Ovary (tissue), 9 donors: Measurements from ENCODE around the gene TUBB4B. TPM values are rescaled to one million over a fixed set of nuclear protein-coding genes. Genes with fewer than 3 reads are reported as not detected.

Source experiments
- DNase-seq, 5 donors: peaks; one replicate each; pipeline ENCODE4 v3.0.0-alpha.2; 2019 to 2020
- H3K27ac ChIP-seq, 2 donors: fragments of 200-600 bp; one replicate each; pipeline versions ENCODE4 v1.5.1 to v1.8.0; 2019 to 2022
- H3K27me3 ChIP-seq: fragments of 200-600 bp; one replicate; pipeline ENCODE4 v1.8.0; 2022
- H3K36me3 ChIP-seq: fragments of 200-600 bp; sonication (generic); one replicate; pipeline ENCODE4 v1.5.1; 2019
- H3K4me1 ChIP-seq: one replicate; pipeline ENCODE4 v1.8.1; 2013; ENCODE audit warnings: mild to moderate bottlenecking, moderate library complexity; ENCODE audit not compliant: insufficient read depth
- H3K4me3 ChIP-seq: fragments of 200-600 bp; sonication (generic); one replicate; pipeline ENCODE4 v1.5.1; 2017
- H3K9me3 ChIP-seq, 2 donors: fragments of 200-600 bp in 1 of 2; sonication (generic) in 1 of 2; one replicate each; pipeline versions ENCODE4 v1.5.1 to v1.8.1; 2013 to 2019; ENCODE audit warnings: mild to moderate bottlenecking in 1 of 2, moderate library complexity in 1 of 2
- CTCF ChIP-seq, 3 donors: fragments of 450-650 bp in 2 of 3; fragments of 200-600 bp in 1 of 3; IDR thresholded peaks; one replicate each; pipeline versions ENCODE4 v1.5.1 to v1.8.0; 2016 to 2022; ENCODE audit warnings: antibody characterized with exemption in 3 of 3, mild to moderate bottlenecking in 1 of 3
- EP300 ChIP-seq: sonication (generic); formaldehyde crosslinking; IDR thresholded peaks from one replicate; pipeline ENCODE4 v1.6.1; 2017; ENCODE audit warnings: antibody characterized with exemption
- POLR2A ChIP-seq: fragments of 450-650 bp; IDR thresholded peaks from one replicate; pipeline ENCODE4 v1.6.1; 2017; ENCODE audit warnings: antibody characterized with exemption, mild to moderate bottlenecking, moderate library complexity
- WGBS, 3 donors: extraction: QIAGEN DNeasy Blood & Tissue Kit in 1 of 3; methylation state at CpG; one replicate each; pipeline versions ENCODE4 v1.1.5 to v1.1.7; 2013 to 2017; 5-methylcytosine and 5-hydroxymethylcytosine counted together
- intact Hi-C, 4 donors: fragments of 100-400 bp; cut with DNase I; formaldehyde crosslinking; loops; one replicate each; pipeline versions ENCODE4 v1.11.0 to v1.15.1; 2022 to 2023
- polyA plus RNA-seq, 2 donors: library from polyadenylated mRNA; stranded (reverse); fragments of 200-250 nt in 1 of 2; fragments of 350-450 nt in 1 of 2; fragmentation: Illumina TruSeq in 1 of 2; extraction: RNeasy Lipid Tissue Mini Kit (QIAGEN cat#74804) in 1 of 2; gene quantifications; one replicate each; pipeline ENCODE4 v1.2.3, GENCODE V29; 2013 to 2014
- total RNA-seq, 7 donors: library from RNA; depleted of rRNA in 2 of 7; stranded (reverse); fragments of >200 nt in 2 of 7; fragmentation: NEBNext Ultra II Directional in 3 of 7; extraction: Animal tissue kit (Norgen Biotek cat#: 25700) in 3 of 7; gene quantifications; one replicate each; pipeline versions ENCODE4 v1.1.0 to v1.2.4, GENCODE V29; 2016 to 2023
- donor health status: DM: no; HTN: no; CAD: no; lungs with moderate emphysema.
- donor health status: DM: no; HTN: no; CAD: no.
- donor health status: Bipolar disorder and iron deficiency.
- donor health status: DM: yes; HTN: yes; CAD: no.
- donor health status: DM: no; HTN: no; CAD: no.
- donor health status: DM: yes; HTN: yes; CAD: no.

Gene TUBB4B
- total and polyA plus RNA-seq, 9 donors, result 62.8 to 234 (median 135) TPM

DNA sequence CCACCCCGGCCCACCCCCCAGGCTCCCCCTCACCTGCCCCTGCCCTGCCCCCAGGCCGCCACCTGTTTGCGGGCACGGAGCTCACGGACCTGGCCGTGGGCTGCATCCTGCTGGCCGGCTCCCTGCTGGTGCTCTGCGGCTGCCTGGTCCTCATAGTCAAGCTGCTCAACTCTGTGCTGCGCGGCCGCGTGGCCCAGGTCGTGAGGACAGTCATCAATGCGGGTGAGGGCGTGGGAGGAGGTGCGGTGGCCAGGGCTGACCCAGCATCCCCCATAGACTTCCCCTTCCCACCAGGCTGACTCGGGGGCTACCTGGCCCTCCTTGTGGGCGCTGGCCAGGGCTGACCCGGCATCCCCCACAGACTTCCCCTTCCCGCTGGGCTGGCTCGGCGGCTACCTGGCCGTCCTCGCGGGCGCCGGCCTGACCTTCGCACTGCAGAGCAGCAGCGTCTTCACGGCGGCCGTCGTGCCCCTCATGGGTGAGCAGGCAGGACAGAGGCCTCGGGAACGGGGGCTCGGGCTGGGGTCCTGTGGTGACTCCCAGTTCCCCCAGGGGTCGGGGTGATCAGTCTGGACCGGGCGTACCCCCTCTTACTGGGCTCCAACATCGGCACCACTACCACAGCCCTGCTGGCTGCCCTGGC is 6.9 kb upstream of the TUBB4B start:
- intact Hi-C loops, result loop anchor here in 1 of 4 donors (10.0 kb wide), 1 partner anchor 119 kb away; the partner anchor contains the start of gene DPP7
- peaks cover 5% of the 10 kb centered on the region for H3K27me3 ChIP-seq
- 21 to 31% (median 30%) methylated on average over 21 to 40 of the region's 40 CpGs for WGBS, 3 donors

GRCh38 chr9:137234758-137235423 is 6.2 kb upstream of the TUBB4B start:
- H3K4me1 ChIP-seq, result peaks cover 11% of the 10 kb centered on the region

More for the DNA sequence above, 6.9 kb upstream of the TUBB4B start:
- no peak overlapping the region for H3K27ac ChIP-seq
- H3K36me3 ChIP-seq, result no peaks in the 10 kb centered on the region
- no peak overlapping the region for H3K4me3 ChIP-seq
- H3K4me1 ChIP-seq, result peaks cover 11% of the 10 kb centered on the region
- H3K9me3 ChIP-seq, result no peaks in the 10 kb centered on the region
- TF ChIP-seq CTCF (IDR thresholded peaks at IDR 0.05) (no peak), EP300 (no peak), POLR2A (no peak)
- no peak for DNase-seq

GRCh38 chr9:137235424-137236237 is 5.5 kb upstream of the TUBB4B start:
- DNase-seq, result no peak
- Histone ChIP-seq H3K4me3 (peak overlapping the region; percentile 25), H3K4me1 (peaks cover 11% of the 10 kb centered on the region), H3K9me3 (no peaks in the 10 kb centered on the region), H3K27ac (no peak overlapping the region), H3K27me3 (peaks cover 3% of the 10 kb centered on the region), H3K36me3 (no peaks in the 10 kb centered on the region)
- TF ChIP-seq POLR2A (no peak), EP300 (no peak), CTCF (IDR thresholded peaks at IDR 0.05) (no peak)
- intact Hi-C loops, result loop anchor here in 1 of 4 donors (10.0 kb wide), 1 partner anchor 121 kb away; the partner anchor contains the start of gene DPP7
- 40 to 55% (median 48%) methylated on average over 25 to 35 of the region's 35 CpGs for WGBS, 3 donors

More at GRCh38 chr9:137234758-137235423, 6.2 kb upstream of the TUBB4B start:
- DNase-seq, result no peak
- intact Hi-C loops, result loop anchor here in 1 of 4 donors (10.0 kb wide), 1 partner anchor 120 kb away; the partner anchor contains the start of gene DPP7
- no peaks in the 10 kb centered on the region for H3K36me3 ChIP-seq
- WGBS, 3 donors, result 53 to 66% (median 60%) methylated on average over 17 to 18 of the region's 18 CpGs
- no peaks in the 10 kb centered on the region for H3K9me3 ChIP-seq
- no peak overlapping the region for H3K4me3 ChIP-seq
- H3K27ac ChIP-seq, result no peak overlapping the region
- H3K27me3 ChIP-seq, result peaks cover 5% of the 10 kb centered on the region
- TF ChIP-seq CTCF (IDR thresholded peaks at IDR 0.05) (no peak), POLR2A (no peak), EP300 (no peak)
